AG04450 (cell line): ENCODE measurements around the gene DLGAP4. TPM values are rescaled to one million over a fixed set of nuclear protein-coding genes. Genes with fewer than 3 reads are reported as not detected.

Experiments used
- CTCF ChIA-PET: fragments of 300-600, 350-600 bp; formaldehyde crosslinking; extraction: SDS; loops from one replicate; lab custom pipeline; 2022; ENCODE audit warnings: antibody characterized with exemption, inconsistent platforms; lab: Charles Lee
- POLR2A ChIA-PET: fragments of 350-600 bp; formaldehyde crosslinking; extraction: SDS; loops from one replicate; lab custom pipeline; 2021; ENCODE audit warnings: antibody characterized with exemption, inconsistent platforms; lab: Yijun Ruan, JAX
- DNase-seq: peaks from one replicate; pipeline ENCODE4 v3.0.0-alpha.2; 2011; ENCODE audit warnings: low read depth, low spot score
- H3K27ac ChIP-seq: one replicate; pipeline ENCODE4 v1.5.1; 2012; ENCODE audit warnings: low read depth, low read length, control low read depth
- H3K27me3 ChIP-seq: one replicate; pipeline ENCODE4 v1.6.0; 2012; ENCODE audit warnings: low read length; ENCODE audit not compliant: control insufficient read depth, insufficient read depth
- H3K4me3 ChIP-seq: 2 replicates; pipeline ENCODE4 v1.5.1; 2011; ENCODE audit warnings: mild to moderate bottlenecking, low read depth, low read length, control low read depth
- H3K9me3 ChIP-seq: 2 replicates; pipeline ENCODE4 v1.5.1; 2012; ENCODE audit warnings: low read length; ENCODE audit not compliant: control insufficient read depth, insufficient read depth
- polyA plus RNA-seq: library from polyadenylated mRNA; depleted of rRNA; stranded (reverse); fragments of >200 nt; gene quantifications from 2 replicates; pipeline ENCODE4 v1.2.3, GENCODE V29; 2011
- TF ChIP-seq, protein P1 (sequence below): IDR thresholded peaks from 2 replicates; pipeline ENCODE4 v1.5.1; 2011; ENCODE audit warnings: low read depth, low read length, control low read depth, inconsistent platforms

Gene DLGAP4
- polyA plus RNA-seq, 1 experiment: 17.7 TPM

DNA sequence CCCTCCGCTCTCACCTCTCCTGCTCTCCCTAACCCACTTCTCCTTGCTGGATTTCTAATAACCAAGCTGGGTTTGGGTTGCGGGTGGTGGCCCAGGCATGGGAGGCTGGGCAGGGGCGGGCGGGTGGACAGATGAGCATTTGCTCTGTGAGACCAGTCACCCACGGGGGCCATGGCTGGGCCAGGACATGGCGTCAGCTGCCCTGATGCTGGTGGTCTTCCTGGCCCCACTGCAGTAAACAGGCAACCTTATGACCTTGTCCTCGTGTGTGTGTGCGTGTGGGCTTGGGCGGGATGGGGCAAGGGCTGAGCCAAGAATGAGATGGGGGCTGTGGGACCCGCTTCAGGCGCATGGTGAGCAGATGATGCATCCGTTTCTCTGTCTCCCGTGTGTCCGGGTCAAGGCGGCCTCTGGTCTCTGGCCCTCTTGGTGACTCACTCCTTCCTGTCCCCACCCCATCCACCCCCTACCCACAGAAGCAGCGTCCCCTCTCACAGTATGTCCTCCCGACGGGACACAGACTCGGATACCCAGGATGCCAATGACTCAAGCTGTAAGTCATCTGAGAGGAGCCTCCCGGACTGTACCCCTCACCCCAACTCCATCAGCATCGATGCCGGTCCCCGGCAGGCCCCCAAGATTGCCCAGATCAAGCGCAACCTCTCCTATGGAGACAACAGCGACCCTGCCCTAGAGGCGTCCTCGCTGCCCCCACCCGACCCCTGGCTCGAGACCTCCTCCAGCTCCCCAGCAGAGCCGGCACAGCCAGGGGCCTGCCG lies 193.8 kb downstream of the DLGAP4 start:
- Histone ChIP-seq H3K27me3 (no peaks in the 10 kb centered on the region), H3K4me3 (no peak overlapping the region), H3K27ac (no peak overlapping the region), H3K9me3 (no peaks in the 10 kb centered on the region; the same call in 1 of the 2 replicates)
- no peak for DNase-seq
- ChIA-PET CTCF (interaction anchor here (0.5 to 0.8 kb wide), 3 partner anchors 8 to 242 kb away, joined by 3 to 4 read pairs (median 3); no protein-coding TSS in a partner anchor), POLR2A (interaction anchor here (0.6 kb wide), 1 partner anchor 36 kb away, joined by 3 read pairs; no protein-coding TSS in a partner anchor)
- TF ChIP-seq, protein P1, sequence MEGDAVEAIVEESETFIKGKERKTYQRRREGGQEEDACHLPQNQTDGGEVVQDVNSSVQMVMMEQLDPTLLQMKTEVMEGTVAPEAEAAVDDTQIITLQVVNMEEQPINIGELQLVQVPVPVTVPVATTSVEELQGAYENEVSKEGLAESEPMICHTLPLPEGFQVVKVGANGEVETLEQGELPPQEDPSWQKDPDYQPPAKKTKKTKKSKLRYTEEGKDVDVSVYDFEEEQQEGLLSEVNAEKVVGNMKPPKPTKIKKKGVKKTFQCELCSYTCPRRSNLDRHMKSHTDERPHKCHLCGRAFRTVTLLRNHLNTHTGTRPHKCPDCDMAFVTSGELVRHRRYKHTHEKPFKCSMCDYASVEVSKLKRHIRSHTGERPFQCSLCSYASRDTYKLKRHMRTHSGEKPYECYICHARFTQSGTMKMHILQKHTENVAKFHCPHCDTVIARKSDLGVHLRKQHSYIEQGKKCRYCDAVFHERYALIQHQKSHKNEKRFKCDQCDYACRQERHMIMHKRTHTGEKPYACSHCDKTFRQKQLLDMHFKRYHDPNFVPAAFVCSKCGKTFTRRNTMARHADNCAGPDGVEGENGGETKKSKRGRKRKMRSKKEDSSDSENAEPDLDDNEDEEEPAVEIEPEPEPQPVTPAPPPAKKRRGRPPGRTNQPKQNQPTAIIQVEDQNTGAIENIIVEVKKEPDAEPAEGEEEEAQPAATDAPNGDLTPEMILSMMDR: no peak

DNA sequence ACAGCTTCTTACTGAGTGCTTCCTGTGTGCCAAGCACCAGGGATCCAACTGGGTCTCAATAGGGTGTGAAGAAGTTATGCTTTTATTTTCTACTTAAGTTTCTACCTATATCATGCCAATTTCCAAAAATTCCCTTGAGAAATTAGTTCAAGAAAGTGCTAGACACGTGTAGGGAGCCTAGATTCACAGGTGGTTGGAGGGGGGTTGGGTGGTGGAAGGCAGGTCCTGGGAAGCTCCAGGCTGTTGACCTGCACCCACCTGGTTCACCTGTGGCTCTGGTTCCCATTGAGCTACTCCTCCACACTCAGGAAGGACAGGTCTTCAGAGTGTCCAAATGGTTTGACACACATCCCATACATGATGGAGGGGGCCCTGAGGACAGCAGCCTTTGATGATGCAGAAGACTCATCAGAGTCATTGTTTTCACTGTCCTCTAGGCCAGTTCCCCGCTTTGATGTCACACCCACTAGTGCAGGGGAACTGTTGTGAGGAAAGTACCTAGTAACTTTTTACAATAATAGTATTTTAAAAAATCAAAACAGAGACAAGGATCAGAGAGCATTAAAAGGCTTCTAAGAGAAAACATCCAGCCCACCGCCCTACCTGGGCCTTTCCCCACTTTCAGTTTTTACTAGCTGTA lies 195.3 kb downstream of the DLGAP4 start:
- H3K27me3 ChIP-seq: no peaks in the 10 kb centered on the region

DNA sequence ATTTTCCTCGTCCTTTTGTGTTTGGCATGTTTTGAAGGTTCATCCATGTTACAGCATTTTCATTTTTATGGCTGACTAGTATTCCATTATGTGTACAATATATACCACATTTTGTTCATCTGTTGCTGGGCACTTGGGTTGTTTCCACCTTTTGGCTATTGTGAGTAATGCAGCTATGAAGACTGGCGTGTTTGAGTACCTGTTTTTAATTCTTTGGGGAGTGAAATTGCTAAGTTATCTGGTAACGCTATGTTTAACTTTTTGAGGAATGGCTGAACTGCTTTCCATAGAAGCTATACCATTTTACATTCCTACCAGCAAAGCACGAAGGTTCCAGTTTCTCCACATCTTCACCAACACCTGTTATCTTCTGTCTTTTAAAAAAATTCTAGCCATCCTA lies 198.2 kb downstream of the DLGAP4 start:
- no peaks in the 10 kb centered on the region; the same call in 1 of the 2 replicates for H3K9me3 ChIP-seq

More for the DNA sequence above, 195.3 kb downstream of the DLGAP4 start:
- DNase-seq: no peak
- Histone ChIP-seq H3K9me3 (no peaks in the 10 kb centered on the region; the same call in 1 of the 2 replicates), H3K27ac (no peak overlapping the region), H3K4me3 (no peak overlapping the region)
- TF ChIP-seq, protein P1: no peak
- ChIA-PET CTCF (interaction anchor here (0.7 kb wide), 1 partner anchor 29 kb away, joined by 4 read pairs; no protein-coding TSS in a partner anchor), POLR2A (no interaction called here)

DNA sequence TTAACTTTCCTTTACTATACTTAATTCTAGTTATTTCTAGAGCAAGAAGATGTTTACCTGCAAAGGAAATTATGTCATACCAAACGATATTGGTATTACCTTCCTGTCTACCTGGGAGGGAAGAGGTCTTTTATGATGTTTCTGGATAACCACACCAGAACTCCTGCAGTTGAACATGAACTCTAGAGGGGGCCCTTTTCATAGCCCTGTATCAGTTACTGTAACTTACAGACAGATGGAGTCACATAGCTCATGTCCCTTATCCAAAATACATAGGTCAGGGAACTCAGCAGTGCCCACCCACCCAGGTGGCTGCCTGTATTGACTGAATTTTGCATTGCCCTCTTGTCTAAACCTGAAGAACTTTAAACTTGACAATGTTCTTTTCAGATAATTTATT lies 200.1 kb downstream of the DLGAP4 start:
- POLR2A ChIA-PET: no interaction called here
- CTCF ChIA-PET: no interaction called here
- no peak overlapping the region for H3K27ac ChIP-seq

More for the DNA sequence above, 198.2 kb downstream of the DLGAP4 start:
- TF ChIP-seq, protein P1: peak; percentile 17; the same call in 1 of the 2 replicates
- H3K27me3 ChIP-seq: no peaks in the 10 kb centered on the region
- H3K4me3 ChIP-seq: no peak overlapping the region
- ChIA-PET POLR2A (no interaction called here), CTCF (no interaction called here)
- no peak overlapping the region for H3K27ac ChIP-seq
- no peak for DNase-seq

More for the DNA sequence above, 200.1 kb downstream of the DLGAP4 start:
- TF ChIP-seq, protein P1: peak; percentile 42
- H3K9me3 ChIP-seq: no peaks in the 10 kb centered on the region
- no peaks in the 10 kb centered on the region for H3K27me3 ChIP-seq
- no peak for DNase-seq
- H3K4me3 ChIP-seq: no peak overlapping the region
